Loucy (cell line): ENCODE results near the gene AZGP1.

Source experiments
- EZH2phosphoT487 ChIP-seq: fragments of 200-600 bp; IDR thresholded peaks from 2 replicates; pipeline ENCODE4 v1.6.1; 2018; ENCODE audit warnings: antibody characterized with exemption, mild to moderate bottlenecking, moderate library complexity, borderline replicate concordance
- TF ChIP-seq, protein P1 (sequence below): fragments of 200-600 bp; sonication (generic); conservative IDR thresholded peaks from 2 replicates; pipeline ENCODE4 v1.5.1; 2014; ENCODE audit warnings: mild to moderate bottlenecking, antibody characterized with exemption, low read length

DNA sequence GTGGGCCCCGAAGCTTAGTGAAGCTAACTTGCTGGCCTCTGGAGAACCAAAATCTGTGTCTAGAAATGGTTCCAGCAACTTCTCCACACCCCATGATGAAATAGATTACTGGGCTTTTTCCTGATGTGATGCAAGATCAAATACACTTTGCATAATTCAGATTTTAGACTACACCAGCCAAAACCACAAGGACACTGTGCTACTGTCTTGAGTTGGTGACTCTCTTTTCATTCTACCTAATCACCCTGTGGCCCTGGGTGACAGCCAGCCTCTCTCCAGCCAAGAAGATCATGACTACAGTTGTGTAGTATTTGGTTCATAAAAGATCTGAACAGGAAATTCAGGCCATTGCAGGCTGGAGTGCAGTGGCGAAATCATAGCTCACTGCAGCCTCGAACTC lies 22.2 kb downstream of the AZGP1 start:
- TF ChIP-seq, protein P1, sequence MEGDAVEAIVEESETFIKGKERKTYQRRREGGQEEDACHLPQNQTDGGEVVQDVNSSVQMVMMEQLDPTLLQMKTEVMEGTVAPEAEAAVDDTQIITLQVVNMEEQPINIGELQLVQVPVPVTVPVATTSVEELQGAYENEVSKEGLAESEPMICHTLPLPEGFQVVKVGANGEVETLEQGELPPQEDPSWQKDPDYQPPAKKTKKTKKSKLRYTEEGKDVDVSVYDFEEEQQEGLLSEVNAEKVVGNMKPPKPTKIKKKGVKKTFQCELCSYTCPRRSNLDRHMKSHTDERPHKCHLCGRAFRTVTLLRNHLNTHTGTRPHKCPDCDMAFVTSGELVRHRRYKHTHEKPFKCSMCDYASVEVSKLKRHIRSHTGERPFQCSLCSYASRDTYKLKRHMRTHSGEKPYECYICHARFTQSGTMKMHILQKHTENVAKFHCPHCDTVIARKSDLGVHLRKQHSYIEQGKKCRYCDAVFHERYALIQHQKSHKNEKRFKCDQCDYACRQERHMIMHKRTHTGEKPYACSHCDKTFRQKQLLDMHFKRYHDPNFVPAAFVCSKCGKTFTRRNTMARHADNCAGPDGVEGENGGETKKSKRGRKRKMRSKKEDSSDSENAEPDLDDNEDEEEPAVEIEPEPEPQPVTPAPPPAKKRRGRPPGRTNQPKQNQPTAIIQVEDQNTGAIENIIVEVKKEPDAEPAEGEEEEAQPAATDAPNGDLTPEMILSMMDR: no peak
- TF ChIP-seq EZH2phosphoT487: no peak
